Measurements from ENCODE around the gene MRPS23.

The MRPS23 gene

DNA sequence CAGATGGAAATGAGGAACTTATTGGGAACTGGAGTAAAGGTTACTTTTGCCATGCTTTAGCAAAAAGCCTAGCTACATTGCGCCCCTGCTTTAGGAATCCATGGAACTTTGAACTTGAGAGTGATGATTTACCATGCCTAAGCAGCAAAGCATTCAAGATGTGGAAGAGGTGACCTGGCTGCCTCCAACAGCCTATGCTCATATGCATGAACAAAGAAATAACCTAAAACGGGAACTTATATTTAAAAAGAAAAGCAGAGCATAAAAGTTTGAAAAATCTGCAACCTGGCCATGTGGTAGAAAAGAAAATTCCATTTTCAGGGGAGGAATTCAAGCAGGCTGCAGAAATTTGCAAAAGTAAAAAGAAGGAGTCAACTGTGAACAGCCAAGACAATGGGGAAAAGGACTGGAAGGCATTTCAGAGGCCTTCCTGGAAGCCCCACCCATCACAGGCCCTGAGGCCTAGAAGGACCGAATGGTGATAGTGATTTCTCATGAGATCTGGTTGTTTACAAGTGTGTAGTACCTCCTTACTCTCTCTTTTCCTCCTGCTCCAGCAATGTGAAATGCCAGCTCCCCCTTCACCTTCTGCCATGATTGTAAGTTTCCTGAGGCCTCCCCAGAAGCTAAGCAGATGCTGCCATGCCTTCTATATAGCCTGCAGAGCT lies 48.7 kb downstream of the MRPS23 start:
- no peak for DNase-seq (ENCODE audit: low read depth in 3 of 3)

DNA sequence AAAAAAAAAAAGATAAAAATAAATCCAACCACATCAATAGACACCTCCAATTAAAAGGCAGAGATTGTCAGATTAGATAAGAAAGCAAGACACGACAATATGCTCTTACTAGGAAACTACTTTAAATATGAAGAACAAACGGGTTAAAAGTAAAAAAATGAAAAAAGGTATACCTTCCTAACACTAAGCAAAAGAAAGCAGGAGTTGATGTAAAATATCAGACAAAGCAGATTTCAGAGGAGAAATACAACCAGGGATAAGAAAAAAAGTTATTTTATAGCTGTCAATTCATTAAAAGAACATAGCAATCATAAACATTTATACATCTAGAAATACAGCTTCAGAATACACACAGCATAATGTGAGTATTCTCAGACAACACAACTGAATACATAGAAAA lies 55.0 kb downstream of the MRPS23 start:
- no peak for DNase-seq (ENCODE audit: low read depth in 3 of 3)

DNA sequence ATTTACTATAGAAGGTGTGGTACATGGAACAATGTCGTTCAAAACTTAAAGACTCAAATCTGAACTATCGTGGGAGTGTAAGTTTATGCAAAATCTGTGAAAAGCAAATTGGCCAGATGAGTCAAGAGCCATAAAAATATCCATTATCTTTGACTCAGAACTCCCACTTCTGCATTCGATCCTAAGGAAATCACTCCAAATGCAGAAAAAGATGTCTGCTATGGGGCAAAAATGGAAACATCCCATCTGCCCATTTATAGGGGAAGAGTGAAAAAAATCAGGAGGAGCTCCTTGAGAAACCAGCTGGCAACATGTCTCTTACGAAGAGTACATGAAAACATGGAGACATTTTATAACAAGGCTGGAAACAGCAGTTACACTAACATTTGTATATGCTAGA lies 61.1 kb downstream of the MRPS23 start:
- no peak for DNase-seq (ENCODE audit: low read depth in 3 of 3)

DNA sequence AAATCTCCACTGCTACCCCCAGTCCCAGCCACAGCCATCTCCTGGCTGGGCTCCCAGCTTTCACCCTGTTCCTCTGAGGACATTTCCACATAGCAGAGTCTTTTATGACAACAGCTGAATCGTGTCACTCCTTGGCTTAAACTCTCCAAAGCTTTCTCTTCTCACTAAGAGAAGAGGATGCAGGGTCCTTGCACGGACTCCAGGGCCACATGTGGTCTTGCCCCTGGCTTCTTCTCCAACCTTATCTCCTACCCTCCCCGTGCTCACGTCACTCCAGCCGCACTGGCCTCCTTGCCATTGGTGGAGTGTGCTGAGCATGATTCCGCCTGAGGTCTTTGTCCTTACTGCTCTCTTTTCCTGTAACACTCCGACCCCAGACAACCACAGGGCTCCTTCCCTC lies 64.8 kb downstream of the MRPS23 start:
- no peak for DNase-seq (ENCODE audit: low read depth in 3 of 3)

All from stimulated activated CD4-positive, alpha-beta T cell treated with anti-CD3 and anti-CD28 coated beads, TNF-alpha, amount 100 ng/mL, for 4 hours (primary cell).